GM19043 (cell line): ENCODE data around the gene SCUBE1.

Experiments used
- ATAC-seq: cut with Tn5 transposase; IDR thresholded peaks from one replicate; pipeline ENCODE4 v1.9.1; 2021; ENCODE audit warnings: low read depth; ENCODE audit not compliant: unreplicated experiment

The SCUBE1 gene

GRCh38 chr22:43305806-43306205, 37.4 kb downstream of the SCUBE1 start:
- no peak for ATAC-seq

GRCh38 chr22:43304831-43305590, 38.2 kb downstream of the SCUBE1 start:
- no peak for ATAC-seq

- ATAC-seq: no peak
Observed at GRCh38 chr22:43303751-43304150, 39.4 kb downstream of the SCUBE1 start.

- ATAC-seq: no peak
Observed at GRCh38 chr22:43303166-43303565, 40.0 kb downstream of the SCUBE1 start.

GRCh38 chr22:43302531-43303041, 40.6 kb downstream of the SCUBE1 start:
- no peak for ATAC-seq

- no peak for ATAC-seq
Observed at GRCh38 chr22:43301866-43302265, 41.3 kb downstream of the SCUBE1 start.

GRCh38 chr22:43300891-43301676, 42.1 kb downstream of the SCUBE1 start:
- no peak for ATAC-seq

GRCh38 chr22:43299736-43300135, 43.4 kb downstream of the SCUBE1 start:
- ATAC-seq: no peak

GRCh38 chr22:43298062-43298801, 44.9 kb downstream of the SCUBE1 start:
- no peak for ATAC-seq

- no peak for ATAC-seq
Observed at GRCh38 chr22:43297270-43298061, 45.7 kb downstream of the SCUBE1 start.

GRCh38 chr22:43296276-43296902, 46.8 kb downstream of the SCUBE1 start:
- no peak for ATAC-seq

- ATAC-seq: no peak
Observed at GRCh38 chr22:43295660-43296059, 47.5 kb downstream of the SCUBE1 start.

GRCh38 chr22:43295173-43295572, 48.0 kb downstream of the SCUBE1 start:
- no peak for ATAC-seq

- ATAC-seq: no peak
Observed at GRCh38 chr22:43293655-43294392, 49.3 kb downstream of the SCUBE1 start.

- no peak for ATAC-seq
Observed at GRCh38 chr22:43293259-43293654, 49.9 kb downstream of the SCUBE1 start.

- no peak for ATAC-seq
Observed at GRCh38 chr22:43292630-43293018, 50.5 kb downstream of the SCUBE1 start.

- ATAC-seq: no peak
Observed at GRCh38 chr22:43291381-43291780, 51.8 kb downstream of the SCUBE1 start.

- no peak for ATAC-seq
Observed at GRCh38 chr22:43289976-43290721, 53.0 kb downstream of the SCUBE1 start.
